Measurements from ENCODE around the gene GYS1. TPM values are rescaled to one million over a fixed set of nuclear protein-coding genes. Genes with fewer than 3 reads are reported as not detected.

The GYS1 gene
- polyA plus RNA-seq, 2 donors, result 27.0 to 30.9 TPM

DNA sequence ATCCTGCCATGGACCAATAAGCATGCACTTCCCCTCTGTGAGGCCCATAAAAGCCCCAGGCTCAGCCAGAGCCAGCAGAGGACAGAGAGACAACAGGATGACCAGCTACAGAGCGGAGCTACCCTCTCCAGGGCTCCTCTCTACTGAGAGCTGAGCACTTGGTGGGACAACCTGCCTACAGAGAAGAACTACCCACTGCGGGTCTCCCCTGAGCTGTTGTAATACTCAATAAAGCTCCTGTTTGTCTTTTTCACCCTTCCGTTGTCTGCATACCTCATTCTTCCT lies 45.9 kb downstream of the GYS1 start:
- no peak overlapping the region for H3K4me3 ChIP-seq (ENCODE audit: low read depth in 1 of 2, low read length in 2 of 2)
- no peaks in the 10 kb centered on the region for H3K9me3 ChIP-seq (ENCODE audit: control insufficient read depth in 2 of 2, insufficient read depth in 1 of 2, low read depth in 1 of 2, low read length in 1 of 2)
- no peak overlapping the region for H3K27ac ChIP-seq (ENCODE audit: low read depth in 2 of 2, low read length in 1 of 2)
- no peaks in the 10 kb centered on the region for H3K36me3 ChIP-seq (ENCODE audit: control insufficient read depth in 2 of 2, insufficient read depth in 2 of 2, low read length in 1 of 2)
- H3K4me1 ChIP-seq (ENCODE audit: control insufficient read depth in 2 of 2, insufficient read depth in 2 of 2, low read length in 1 of 2), result peaks cover 3 to 4% of the 10 kb centered on the region in 2 donors
- WGBS, 2 donors, result 94 to 99% methylated on average over 3 of the region's 3 CpGs
- H3K27me3 ChIP-seq (ENCODE audit: control insufficient read depth in 1 of 2, insufficient read depth in 2 of 2, low read length in 2 of 2), result no peaks in the 10 kb centered on the region

DNA sequence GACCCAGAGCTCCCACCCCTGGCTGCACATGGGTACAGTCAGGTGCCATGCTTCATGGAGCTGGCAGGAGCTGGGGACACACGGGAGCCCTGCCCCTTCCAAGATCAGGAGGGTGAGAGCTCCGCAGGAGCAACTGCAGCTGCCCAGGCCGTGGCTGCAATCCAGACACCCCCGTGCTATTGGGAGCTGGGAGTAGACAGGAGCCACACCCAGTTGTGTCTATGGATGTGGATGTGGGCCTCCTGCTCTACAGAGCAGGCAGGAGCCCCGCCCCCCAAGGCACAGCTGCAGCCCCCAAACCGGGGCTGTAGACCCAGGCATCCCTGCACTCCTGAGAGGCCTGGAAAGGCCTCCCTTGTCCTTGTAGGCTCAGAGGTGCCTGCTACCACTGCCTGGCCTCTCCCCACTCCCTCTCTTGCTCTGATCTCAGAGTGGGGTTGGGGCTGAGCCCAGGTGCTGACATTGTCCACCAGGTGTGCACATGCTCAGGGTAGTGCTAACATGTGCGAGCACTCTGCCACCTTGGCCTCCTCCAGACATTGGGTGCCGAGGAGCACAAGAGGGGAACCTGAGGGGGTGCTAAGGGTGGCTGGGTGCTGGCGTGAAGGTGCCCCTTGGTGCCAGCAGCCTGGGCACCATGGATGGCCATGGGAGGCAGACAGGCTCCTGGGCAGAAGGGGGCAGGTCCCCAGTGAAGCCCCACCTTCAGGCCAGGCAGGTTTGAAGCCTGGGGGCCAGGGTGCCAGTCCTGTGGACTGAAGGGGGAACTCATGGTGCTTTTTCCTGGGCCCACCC lies 46.4 kb downstream of the GYS1 start:
- 59 to 73% methylated on average over 8 to 9 of the region's 9 CpGs for WGBS, 2 donors
- peaks cover 3 to 4% of the 10 kb centered on the region in 2 donors for H3K4me1 ChIP-seq (ENCODE audit: control insufficient read depth in 2 of 2, insufficient read depth in 2 of 2, low read length in 1 of 2)
- no peaks in the 10 kb centered on the region for H3K9me3 ChIP-seq (ENCODE audit: control insufficient read depth in 2 of 2, insufficient read depth in 1 of 2, low read depth in 1 of 2, low read length in 1 of 2)
- no peaks in the 10 kb centered on the region for H3K27me3 ChIP-seq (ENCODE audit: control insufficient read depth in 1 of 2, insufficient read depth in 2 of 2, low read length in 2 of 2)
- H3K4me3 ChIP-seq (ENCODE audit: low read depth in 1 of 2, low read length in 2 of 2), result no peak overlapping the region
- H3K27ac ChIP-seq (ENCODE audit: low read depth in 2 of 2, low read length in 1 of 2), result no peak overlapping the region
- no peaks in the 10 kb centered on the region for H3K36me3 ChIP-seq (ENCODE audit: control insufficient read depth in 2 of 2, insufficient read depth in 2 of 2, low read length in 1 of 2)

DNA sequence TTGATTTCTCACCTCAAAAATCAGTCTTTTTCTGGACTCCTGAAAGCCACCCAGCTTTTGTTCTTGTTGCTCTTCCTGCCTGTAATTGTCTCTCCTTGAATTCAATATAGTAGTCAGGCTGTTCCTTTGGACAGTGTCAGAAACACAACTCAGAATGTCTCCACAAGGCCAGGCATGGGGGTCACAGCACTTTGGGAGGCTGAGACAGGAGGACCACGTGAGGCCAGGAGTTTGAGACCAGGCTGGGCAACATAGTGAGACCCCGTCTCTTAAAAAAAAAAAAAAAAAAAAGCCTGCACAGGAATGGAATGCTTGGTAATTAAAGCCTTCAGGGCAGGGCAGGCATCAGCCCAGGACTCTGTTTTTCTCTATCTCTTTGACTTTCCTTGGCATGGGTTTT lies 47.3 kb downstream of the GYS1 start:
- 78 to 84% methylated on average over 2 of the region's 2 CpGs for WGBS, 2 donors
- H3K4me1 ChIP-seq (ENCODE audit: control insufficient read depth in 2 of 2, insufficient read depth in 2 of 2, low read length in 1 of 2), result peaks cover 3 to 4% of the 10 kb centered on the region in 2 donors
- H3K4me3 ChIP-seq (ENCODE audit: low read depth in 1 of 2, low read length in 2 of 2), result no peak overlapping the region
- H3K27ac ChIP-seq (ENCODE audit: low read depth in 2 of 2, low read length in 1 of 2), result no peak overlapping the region
- no peaks in the 10 kb centered on the region for H3K36me3 ChIP-seq (ENCODE audit: control insufficient read depth in 2 of 2, insufficient read depth in 2 of 2, low read length in 1 of 2)
- no peaks in the 10 kb centered on the region for H3K27me3 ChIP-seq (ENCODE audit: control insufficient read depth in 1 of 2, insufficient read depth in 2 of 2, low read length in 2 of 2)
- H3K9me3 ChIP-seq (ENCODE audit: control insufficient read depth in 2 of 2, insufficient read depth in 1 of 2, low read depth in 1 of 2, low read length in 1 of 2), result no peaks in the 10 kb centered on the region

DNA sequence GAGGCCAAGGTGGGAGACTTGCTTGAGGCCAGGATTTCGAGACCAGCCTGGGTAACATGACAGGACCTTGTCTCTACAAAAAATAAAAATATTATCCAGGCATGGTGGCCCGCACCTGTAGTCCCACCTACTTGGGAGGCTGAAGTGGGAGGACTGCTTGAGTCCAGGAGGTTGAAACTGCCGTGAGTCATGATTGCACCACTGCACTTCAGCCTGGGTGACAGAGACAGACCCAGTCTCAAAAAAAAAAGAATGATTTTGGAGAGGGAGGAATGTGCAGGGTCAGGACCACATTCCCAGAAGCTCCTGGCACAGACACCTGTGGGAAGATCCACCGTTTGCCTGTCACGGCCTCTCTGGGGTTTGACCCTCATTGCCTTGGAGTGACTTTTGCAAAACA lies 47.7 kb downstream of the GYS1 start:
- Histone ChIP-seq H3K4me3 (ENCODE audit: low read depth in 1 of 2, low read length in 2 of 2) (no peak overlapping the region), H3K9me3 (ENCODE audit: control insufficient read depth in 2 of 2, insufficient read depth in 1 of 2, low read depth in 1 of 2, low read length in 1 of 2) (no peaks in the 10 kb centered on the region), H3K27me3 (ENCODE audit: control insufficient read depth in 1 of 2, insufficient read depth in 2 of 2, low read length in 2 of 2) (no peaks in the 10 kb centered on the region), H3K4me1 (ENCODE audit: control insufficient read depth in 2 of 2, insufficient read depth in 2 of 2, low read length in 1 of 2) (peaks cover 3 to 4% of the 10 kb centered on the region in 2 donors), H3K27ac (ENCODE audit: low read depth in 2 of 2, low read length in 1 of 2) (no peak overlapping the region), H3K36me3 (ENCODE audit: control insufficient read depth in 2 of 2, insufficient read depth in 2 of 2, low read length in 1 of 2) (no peaks in the 10 kb centered on the region)
- 90 to 91% methylated on average over 5 of the region's 5 CpGs for WGBS, 2 donors

DNA sequence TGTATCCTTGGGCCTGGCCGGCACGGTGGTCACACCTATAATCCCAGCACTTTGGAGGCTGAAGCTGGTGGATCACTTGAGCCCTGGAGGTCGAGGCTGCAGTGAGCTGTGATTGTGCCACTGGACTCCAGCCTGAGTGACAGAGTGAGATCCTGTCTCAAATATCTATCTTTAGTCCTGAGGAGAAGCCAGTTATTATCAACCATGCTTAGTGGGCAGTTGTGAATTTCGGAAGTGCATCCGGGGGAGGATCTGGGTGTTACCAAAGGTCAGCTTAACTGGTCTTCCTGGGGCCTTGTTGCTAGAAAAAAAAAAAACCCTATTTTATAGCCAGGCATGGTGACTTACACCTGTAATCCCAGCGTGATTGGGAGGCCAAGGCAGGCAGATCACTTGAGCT lies 50.0 kb downstream of the GYS1 start:
- Histone ChIP-seq H3K9me3 (ENCODE audit: control insufficient read depth in 2 of 2, insufficient read depth in 1 of 2, low read depth in 1 of 2, low read length in 1 of 2) (no peaks in the 10 kb centered on the region), H3K4me1 (ENCODE audit: control insufficient read depth in 2 of 2, insufficient read depth in 2 of 2, low read length in 1 of 2) (peaks cover 3 to 4% of the 10 kb centered on the region in 2 donors), H3K27ac (ENCODE audit: low read depth in 2 of 2, low read length in 1 of 2) (no peak overlapping the region), H3K36me3 (ENCODE audit: control insufficient read depth in 2 of 2, insufficient read depth in 2 of 2, low read length in 1 of 2) (no peaks in the 10 kb centered on the region), H3K27me3 (ENCODE audit: control insufficient read depth in 1 of 2, insufficient read depth in 2 of 2, low read length in 2 of 2) (no peaks in the 10 kb centered on the region), H3K4me3 (ENCODE audit: low read depth in 1 of 2, low read length in 2 of 2) (no peak overlapping the region)
- 89 to 90% methylated on average over 6 of the region's 6 CpGs for WGBS, 2 donors

DNA sequence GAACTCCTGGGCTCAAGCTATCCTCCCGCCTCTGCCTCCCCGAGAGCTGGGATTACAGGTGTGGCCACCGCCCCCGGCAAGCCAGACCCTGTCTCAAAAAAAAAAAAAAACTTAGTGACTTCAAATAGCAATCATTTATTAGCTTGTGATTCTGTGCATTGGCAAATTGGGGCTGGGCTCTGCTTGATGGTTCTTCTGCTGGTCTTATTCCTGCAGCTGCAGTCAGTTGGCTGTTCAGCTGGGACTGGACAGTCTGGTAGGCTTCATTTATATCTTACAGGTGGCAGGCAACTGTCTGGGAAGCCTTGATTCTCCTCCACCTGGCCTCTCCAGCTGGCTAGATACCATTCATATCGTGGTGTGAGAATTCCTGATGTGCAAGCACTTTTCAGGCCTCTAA lies 52.2 kb downstream of the GYS1 start:
- no peaks in the 10 kb centered on the region for H3K27me3 ChIP-seq (ENCODE audit: control insufficient read depth in 1 of 2, insufficient read depth in 2 of 2, low read length in 2 of 2)
- WGBS, 2 donors, result 95 to 96% methylated on average over 5 of the region's 5 CpGs
- no peaks in the 10 kb centered on the region for H3K4me1 ChIP-seq (ENCODE audit: control insufficient read depth in 2 of 2, insufficient read depth in 2 of 2, low read length in 1 of 2)
- H3K36me3 ChIP-seq (ENCODE audit: control insufficient read depth in 2 of 2, insufficient read depth in 2 of 2, low read length in 1 of 2), result no peaks in the 10 kb centered on the region
- no peaks in the 10 kb centered on the region for H3K9me3 ChIP-seq (ENCODE audit: control insufficient read depth in 2 of 2, insufficient read depth in 1 of 2, low read depth in 1 of 2, low read length in 1 of 2)
- no peak overlapping the region for H3K27ac ChIP-seq (ENCODE audit: low read depth in 2 of 2, low read length in 1 of 2)
- H3K4me3 ChIP-seq (ENCODE audit: low read depth in 1 of 2, low read length in 2 of 2), result no peak overlapping the region

DNA sequence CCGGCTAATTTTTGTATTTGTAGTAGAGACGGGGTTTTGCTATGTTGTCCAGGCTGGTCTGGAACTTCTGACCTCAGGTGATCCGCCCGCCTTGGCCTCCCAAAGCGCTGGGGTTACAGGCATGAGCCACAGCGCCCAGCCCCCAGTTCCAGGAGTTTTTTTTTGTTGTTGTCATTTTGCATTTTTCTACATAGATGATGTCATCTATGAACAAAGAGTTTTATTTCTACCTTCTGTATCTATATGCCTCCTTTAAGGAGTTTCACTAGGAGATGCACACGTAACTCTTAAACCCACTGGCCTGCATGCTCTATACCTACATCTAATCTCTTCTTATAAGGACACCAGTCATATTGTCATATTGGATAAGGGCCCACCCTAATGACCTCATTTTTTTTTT lies 54.9 kb downstream of the GYS1 start:
- Histone ChIP-seq H3K27me3 (ENCODE audit: control insufficient read depth in 1 of 2, insufficient read depth in 2 of 2, low read length in 2 of 2) (no peaks in the 10 kb centered on the region), H3K9me3 (ENCODE audit: control insufficient read depth in 2 of 2, insufficient read depth in 1 of 2, low read depth in 1 of 2, low read length in 1 of 2) (no peaks in the 10 kb centered on the region), H3K4me3 (ENCODE audit: low read depth in 1 of 2, low read length in 2 of 2) (no peak overlapping the region), H3K36me3 (ENCODE audit: control insufficient read depth in 2 of 2, insufficient read depth in 2 of 2, low read length in 1 of 2) (no peaks in the 10 kb centered on the region), H3K4me1 (ENCODE audit: control insufficient read depth in 2 of 2, insufficient read depth in 2 of 2, low read length in 1 of 2) (no peaks in the 10 kb centered on the region), H3K27ac (ENCODE audit: low read depth in 2 of 2, low read length in 1 of 2) (no peak overlapping the region)
- 80 to 88% methylated on average over 7 of the region's 7 CpGs for WGBS, 2 donors

DNA sequence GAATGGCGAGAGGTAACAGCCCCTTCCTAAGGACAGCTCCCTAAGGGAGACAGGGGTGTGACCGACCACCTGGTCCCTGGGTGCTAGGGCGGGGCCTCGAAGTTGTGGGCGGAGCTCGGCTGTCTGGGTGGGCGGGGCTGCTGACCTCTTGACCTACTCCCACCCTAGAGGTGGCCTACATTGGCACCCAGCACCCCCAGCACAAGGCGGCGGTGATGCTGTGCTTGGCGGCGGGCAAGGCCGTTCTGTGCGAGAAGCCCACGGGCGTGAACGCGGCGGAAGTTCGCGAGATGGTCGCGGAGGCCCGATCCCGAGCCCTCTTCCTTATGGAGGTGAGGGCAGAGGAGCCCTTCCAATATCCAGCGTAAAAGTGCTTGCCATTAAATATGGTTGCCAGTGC lies 57.2 kb downstream of the GYS1 start:
- H3K4me3 ChIP-seq (ENCODE audit: low read depth in 1 of 2, low read length in 2 of 2), result no peak overlapping the region
- H3K36me3 ChIP-seq (ENCODE audit: control insufficient read depth in 2 of 2, insufficient read depth in 2 of 2, low read length in 1 of 2), result no peaks in the 10 kb centered on the region
- no peaks in the 10 kb centered on the region for H3K4me1 ChIP-seq (ENCODE audit: control insufficient read depth in 2 of 2, insufficient read depth in 2 of 2, low read length in 1 of 2)
- H3K27me3 ChIP-seq (ENCODE audit: control insufficient read depth in 1 of 2, insufficient read depth in 2 of 2, low read length in 2 of 2), result no peaks in the 10 kb centered on the region
- no peaks in the 10 kb centered on the region for H3K9me3 ChIP-seq (ENCODE audit: control insufficient read depth in 2 of 2, insufficient read depth in 1 of 2, low read depth in 1 of 2, low read length in 1 of 2)
- WGBS, 2 donors, result 95 to 96% methylated on average over 25 of the region's 25 CpGs
- no peak overlapping the region for H3K27ac ChIP-seq (ENCODE audit: low read depth in 2 of 2, low read length in 1 of 2)

DNA sequence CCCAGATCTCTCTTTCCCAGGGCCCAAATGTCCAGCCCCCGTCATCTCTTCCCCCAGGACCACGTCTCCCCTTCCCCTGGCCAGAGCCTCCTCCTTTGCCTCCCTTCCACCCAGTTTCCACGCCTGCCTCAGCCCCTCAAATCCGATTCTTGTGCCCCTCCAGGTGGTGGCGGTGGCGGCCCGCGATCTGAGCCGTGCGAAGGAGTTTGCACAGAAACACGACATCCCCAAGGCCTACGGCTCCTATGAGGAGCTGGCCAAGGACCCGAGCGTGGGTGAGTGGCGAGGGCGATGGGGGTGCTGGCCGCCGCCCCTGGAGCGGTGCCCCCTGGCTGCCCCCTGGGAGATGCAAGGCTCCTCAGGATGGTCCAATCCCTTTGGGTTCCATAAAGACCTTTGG lies 58.3 kb downstream of the GYS1 start:
- no peaks in the 10 kb centered on the region for H3K4me1 ChIP-seq (ENCODE audit: control insufficient read depth in 2 of 2, insufficient read depth in 2 of 2, low read length in 1 of 2)
- H3K36me3 ChIP-seq (ENCODE audit: control insufficient read depth in 2 of 2, insufficient read depth in 2 of 2, low read length in 1 of 2), result no peaks in the 10 kb centered on the region
- no peaks in the 10 kb centered on the region for H3K9me3 ChIP-seq (ENCODE audit: control insufficient read depth in 2 of 2, insufficient read depth in 1 of 2, low read depth in 1 of 2, low read length in 1 of 2)
- WGBS, 2 donors, result 80 to 89% methylated on average over 19 of the region's 19 CpGs
- no peak overlapping the region for H3K27ac ChIP-seq (ENCODE audit: low read depth in 2 of 2, low read length in 1 of 2)
- H3K27me3 ChIP-seq (ENCODE audit: control insufficient read depth in 1 of 2, insufficient read depth in 2 of 2, low read length in 2 of 2), result no peaks in the 10 kb centered on the region
- no peak overlapping the region for H3K4me3 ChIP-seq (ENCODE audit: low read depth in 1 of 2, low read length in 2 of 2)

DNA sequence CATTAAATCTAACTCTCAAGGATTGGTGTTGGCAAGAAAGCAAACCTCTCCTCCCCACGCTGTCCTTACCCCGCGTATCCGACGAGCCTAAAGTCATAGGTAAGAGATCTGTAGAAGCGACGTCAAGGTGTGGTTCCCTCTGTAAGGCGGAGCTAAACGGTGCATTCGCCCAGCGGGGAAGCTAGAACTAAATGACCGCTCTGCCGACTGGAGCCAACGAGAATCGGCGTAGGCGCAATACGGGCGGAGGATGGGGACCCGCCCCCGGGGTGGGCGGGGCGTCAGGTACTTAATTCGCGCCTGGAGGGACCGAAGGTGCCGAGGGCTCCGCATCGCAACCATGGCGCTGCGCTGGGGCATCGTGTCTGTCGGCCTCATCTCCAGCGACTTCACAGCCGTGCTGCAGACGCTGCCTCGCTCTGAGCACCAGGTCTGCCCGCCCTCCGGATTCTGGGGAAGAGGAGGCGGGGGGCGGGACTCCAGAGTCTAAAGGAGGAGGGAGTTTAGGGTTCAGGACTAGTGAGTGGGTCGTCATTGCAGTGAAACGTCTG lies 59.7 kb downstream of the GYS1 start, which contains the start of gene DHDH:
TSS of gene DHDH (plus strand) at position 318 of the 551 bp plus-strand sequence. CDS start at position 341, 23 bp downstream.
- 0 to 1% methylated on average over 37 to 43 of the region's 43 CpGs for WGBS, 2 donors
- Histone ChIP-seq H3K27me3 (ENCODE audit: control insufficient read depth in 1 of 2, insufficient read depth in 2 of 2, low read length in 2 of 2) (no peaks in the 10 kb centered on the region), H3K27ac (ENCODE audit: low read depth in 2 of 2, low read length in 1 of 2) (peak within 1 kb of the TSS in 1 of 2 donors; percentile 76), H3K4me3 (ENCODE audit: low read depth in 1 of 2, low read length in 2 of 2) (peak within 1 kb of the TSS; percentile 37 to 41), H3K36me3 (ENCODE audit: control insufficient read depth in 2 of 2, insufficient read depth in 2 of 2, low read length in 1 of 2) (no peaks in the 10 kb centered on the region), H3K4me1 (ENCODE audit: control insufficient read depth in 2 of 2, insufficient read depth in 2 of 2, low read length in 1 of 2) (no peaks in the 10 kb centered on the region), H3K9me3 (ENCODE audit: control insufficient read depth in 2 of 2, insufficient read depth in 1 of 2, low read depth in 1 of 2, low read length in 1 of 2) (no peaks in the 10 kb centered on the region)

Measured in esophagus (tissue), 2 donors.